ENCODE results near the gene ZNF169. TPM values are rescaled to one million over a fixed set of nuclear protein-coding genes. Genes with fewer than 3 reads are reported as not detected.
"Not testable (repeated sequence)": the region's sequence is repeated elsewhere in the genome, so short reads cannot be mapped to it uniquely, and the experiment has no call there.

The ZNF169 gene
- total RNA-seq, 1 donor from 2014 or later, result 4.1 TPM

GRCh38 chr9:94302426-94302825 is 43.3 kb downstream of the ZNF169 start:
- Mint-ChIP-seq H3K4me3 (ENCODE audit: unreplicated experiment) (no peak overlapping the region), H3K27me3 (ENCODE audit: low read depth, unreplicated experiment) (no peaks in the 10 kb centered on the region), H3K36me3 (ENCODE audit: low read depth, unreplicated experiment) (peaks cover 20% of the 10 kb centered on the region), H3K9me3 (ENCODE audit: unreplicated experiment) (no peaks in the 10 kb centered on the region), H3K27ac (ENCODE audit: unreplicated experiment) (no peak overlapping the region), H3K4me1 (ENCODE audit: low read depth, unreplicated experiment) (no peaks in the 10 kb centered on the region)
- H3K36me3 ChIP-seq (ENCODE audit: insufficient read depth, low read length), result no peaks in the 10 kb centered on the region
- no peak overlapping the region for H3K4me3 ChIP-seq (ENCODE audit: insufficient read depth, low read depth, low read length)
- no peaks in the 10 kb centered on the region for H3K27me3 ChIP-seq (ENCODE audit: insufficient read depth, low read length)
- H2AFZ ChIP-seq (ENCODE audit: low read depth, low read length), result no peak overlapping the region
- no peak for TF ChIP-seq EZH2 (IDR thresholded peaks at IDR 0.05; ENCODE audit: insufficient read depth, low read length)
- TF ChIP-seq, protein P1, sequence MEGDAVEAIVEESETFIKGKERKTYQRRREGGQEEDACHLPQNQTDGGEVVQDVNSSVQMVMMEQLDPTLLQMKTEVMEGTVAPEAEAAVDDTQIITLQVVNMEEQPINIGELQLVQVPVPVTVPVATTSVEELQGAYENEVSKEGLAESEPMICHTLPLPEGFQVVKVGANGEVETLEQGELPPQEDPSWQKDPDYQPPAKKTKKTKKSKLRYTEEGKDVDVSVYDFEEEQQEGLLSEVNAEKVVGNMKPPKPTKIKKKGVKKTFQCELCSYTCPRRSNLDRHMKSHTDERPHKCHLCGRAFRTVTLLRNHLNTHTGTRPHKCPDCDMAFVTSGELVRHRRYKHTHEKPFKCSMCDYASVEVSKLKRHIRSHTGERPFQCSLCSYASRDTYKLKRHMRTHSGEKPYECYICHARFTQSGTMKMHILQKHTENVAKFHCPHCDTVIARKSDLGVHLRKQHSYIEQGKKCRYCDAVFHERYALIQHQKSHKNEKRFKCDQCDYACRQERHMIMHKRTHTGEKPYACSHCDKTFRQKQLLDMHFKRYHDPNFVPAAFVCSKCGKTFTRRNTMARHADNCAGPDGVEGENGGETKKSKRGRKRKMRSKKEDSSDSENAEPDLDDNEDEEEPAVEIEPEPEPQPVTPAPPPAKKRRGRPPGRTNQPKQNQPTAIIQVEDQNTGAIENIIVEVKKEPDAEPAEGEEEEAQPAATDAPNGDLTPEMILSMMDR (IDR thresholded peaks at IDR 0.05; ENCODE audit: insufficient read depth, low read depth, low read length), result no peak
- H3K79me2 ChIP-seq (ENCODE audit: insufficient read depth, low read length), result no peaks in the 10 kb centered on the region
- no peak overlapping the region for H3K27ac ChIP-seq (ENCODE audit: low read depth, low read length)
- DNase-seq (ENCODE audit: low read depth), result no peak
- no peaks in the 10 kb centered on the region for H4K20me1 ChIP-seq (ENCODE audit: insufficient read depth, low read length)
- FAIRE-seq, result no peak
- H3K4me2 ChIP-seq (ENCODE audit: low read length), result no peak overlapping the region
- H3K9me3 ChIP-seq (ENCODE audit: insufficient read depth, low read depth, low read length), result no peaks in the 10 kb centered on the region
- H3K9ac ChIP-seq (ENCODE audit: low read length), result no peak overlapping the region
- no peaks in the 10 kb centered on the region for H3K4me1 ChIP-seq (ENCODE audit: insufficient read depth, low read length)

GRCh38 chr9:94303321-94303720 is 44.2 kb downstream of the ZNF169 start:
- Histone ChIP-seq H3K9me3 (ENCODE audit: insufficient read depth, low read depth, low read length) (no peaks in the 10 kb centered on the region), H3K79me2 (ENCODE audit: insufficient read depth, low read length) (no peaks in the 10 kb centered on the region), H3K27ac (ENCODE audit: low read depth, low read length) (no peak overlapping the region), H2AFZ (ENCODE audit: low read depth, low read length) (no peak overlapping the region), H3K27me3 (ENCODE audit: insufficient read depth, low read length) (no peaks in the 10 kb centered on the region), H3K4me1 (ENCODE audit: insufficient read depth, low read length) (no peaks in the 10 kb centered on the region), H3K4me2 (ENCODE audit: low read length) (no peak overlapping the region), H3K36me3 (ENCODE audit: insufficient read depth, low read length) (no peaks in the 10 kb centered on the region), H4K20me1 (ENCODE audit: insufficient read depth, low read length) (no peaks in the 10 kb centered on the region), H3K4me3 (ENCODE audit: insufficient read depth, low read depth, low read length) (no peak overlapping the region), H3K9ac (ENCODE audit: low read length) (no peak overlapping the region)
- TF ChIP-seq, protein P1 (IDR thresholded peaks at IDR 0.05; ENCODE audit: insufficient read depth, low read depth, low read length), result no peak
- no peak for TF ChIP-seq EZH2 (IDR thresholded peaks at IDR 0.05; ENCODE audit: insufficient read depth, low read length)
- H3K9me3 Mint-ChIP-seq (ENCODE audit: unreplicated experiment), result no peaks in the 10 kb centered on the region
- FAIRE-seq (no peak), DNase-seq (ENCODE audit: low read depth) (no peak)
- no peaks in the 10 kb centered on the region for H3K27me3 Mint-ChIP-seq (ENCODE audit: low read depth, unreplicated experiment)
- no peaks in the 10 kb centered on the region for H3K4me1 Mint-ChIP-seq (ENCODE audit: low read depth, unreplicated experiment)
- no peak overlapping the region for H3K4me3 Mint-ChIP-seq (ENCODE audit: unreplicated experiment)
- H3K36me3 Mint-ChIP-seq (ENCODE audit: low read depth, unreplicated experiment), result peaks cover 20% of the 10 kb centered on the region
- H3K27ac Mint-ChIP-seq (ENCODE audit: unreplicated experiment), result no peak overlapping the region

GRCh38 chr9:94315034-94315984 is 56.2 kb downstream of the ZNF169 start:
- not testable (repeated sequence) for H3K27me3 Mint-ChIP-seq (ENCODE audit: low read depth, unreplicated experiment); H3K27me3 ChIP-seq (ENCODE audit: insufficient read depth, low read length); H3K9me3 ChIP-seq (ENCODE audit: insufficient read depth, low read depth, low read length); H3K9ac ChIP-seq (ENCODE audit: low read length); H3K4me1 ChIP-seq (ENCODE audit: insufficient read depth, low read length); H3K27ac Mint-ChIP-seq (ENCODE audit: unreplicated experiment); H3K4me3 ChIP-seq (ENCODE audit: insufficient read depth, low read depth, low read length); H4K20me1 ChIP-seq (ENCODE audit: insufficient read depth, low read length); H3K36me3 ChIP-seq (ENCODE audit: insufficient read depth, low read length); H2AFZ ChIP-seq (ENCODE audit: low read depth, low read length); H3K79me2 ChIP-seq (ENCODE audit: insufficient read depth, low read length); H3K27ac ChIP-seq (ENCODE audit: low read depth, low read length); H3K36me3 Mint-ChIP-seq (ENCODE audit: low read depth, unreplicated experiment); H3K9me3 Mint-ChIP-seq (ENCODE audit: unreplicated experiment); H3K4me3 Mint-ChIP-seq (ENCODE audit: unreplicated experiment); H3K4me2 ChIP-seq (ENCODE audit: low read length); DNase-seq (ENCODE audit: low read depth); FAIRE-seq; H3K4me1 Mint-ChIP-seq (ENCODE audit: low read depth, unreplicated experiment)

GRCh38 chr9:94316236-94316635 is 57.1 kb downstream of the ZNF169 start:
- H3K4me1 ChIP-seq (ENCODE audit: insufficient read depth, low read length); H3K4me3 Mint-ChIP-seq (ENCODE audit: unreplicated experiment); H3K27me3 ChIP-seq (ENCODE audit: insufficient read depth, low read length); DNase-seq (ENCODE audit: low read depth); H3K4me3 ChIP-seq (ENCODE audit: insufficient read depth, low read depth, low read length); H3K9ac ChIP-seq (ENCODE audit: low read length); H3K27ac ChIP-seq (ENCODE audit: low read depth, low read length); H3K79me2 ChIP-seq (ENCODE audit: insufficient read depth, low read length); H3K4me1 Mint-ChIP-seq (ENCODE audit: low read depth, unreplicated experiment); H3K36me3 Mint-ChIP-seq (ENCODE audit: low read depth, unreplicated experiment); H3K36me3 ChIP-seq (ENCODE audit: insufficient read depth, low read length); H3K27me3 Mint-ChIP-seq (ENCODE audit: low read depth, unreplicated experiment); H3K4me2 ChIP-seq (ENCODE audit: low read length); H4K20me1 ChIP-seq (ENCODE audit: insufficient read depth, low read length); H3K27ac Mint-ChIP-seq (ENCODE audit: unreplicated experiment); H3K9me3 ChIP-seq (ENCODE audit: insufficient read depth, low read depth, low read length); H2AFZ ChIP-seq (ENCODE audit: low read depth, low read length); FAIRE-seq; H3K9me3 Mint-ChIP-seq (ENCODE audit: unreplicated experiment): not testable (repeated sequence)

Data from astrocyte (in vitro differentiated cells and primary cell).